K562 (cell line): ENCODE data around the gene TUBA1A. TPM values are rescaled to one million over a fixed set of nuclear protein-coding genes. Genes with fewer than 3 reads are reported as not detected.

Experiments used
- ATAC-seq: fragments of 200-7000 bp; cut with Tn5 transposase; 3 replicates; pipeline ENCODE4 v1.9.1; 2020; ENCODE audit warnings: moderate library complexity
- BruUV-seq: library from RNA; stranded (reverse); fragments of 400-500 nt; replicated peaks from 2 replicates; lab custom pipeline; 2021; lab: Mats Ljungman, UMichigan
- CTCF ChIA-PET: fragments of 300-600 bp; formaldehyde crosslinking; extraction: SDS; loops from one replicate; lab custom pipeline; 2021; ENCODE audit warnings: low intra/inter-chr PET ratio; lab: Yijun Ruan, JAX
- POLR2A ChIA-PET: fragments of 300-600, 350-650 bp; sonication (Branson Sonifier 250); formaldehyde crosslinking; extraction: SDS; loops from one replicate; lab custom pipeline; 2021; ENCODE audit warnings: antibody characterized with exemption, inconsistent platforms; lab: Yijun Ruan, JAX
- DNase-seq, 4 experiments: peaks; one replicate each; pipeline versions ENCODE4 v3.0.0 to v3.0.0-alpha.2; 2011 to 2018; ENCODE audit warnings: low spot score in 3 of 4, mixed read lengths in 3 of 4; ENCODE audit errors: extremely low read depth in 1 of 4
- FAIRE-seq: peaks from 2 replicates; lab custom pipeline; 2011; peaks lifted over from hg19 to GRCh38; lab: Jason Lieb, UNC
- H2AFZ ChIP-seq: 2 replicates; pipeline ENCODE4 v1.6.0; 2011; ENCODE audit warnings: low read depth, low read length, control low read depth, inconsistent platforms
- H3K27ac ChIP-seq: fragments of 200-600 bp; 3 replicates; pipeline ENCODE4 v1.8.0; 2011; ENCODE audit warnings: low read depth, mild to moderate bottlenecking, control low read depth, inconsistent platforms, low read length, moderate library complexity, mixed read lengths; ENCODE audit errors: extremely low read depth
- H3K27me3 ChIP-seq, 2 experiments: fragments of 300-600 bp in 1 of 2; 2 replicates in 1 of 2; 3 replicates in 1 of 2; pipeline versions ENCODE4 v1.6.0 to v1.8.0; 2011; ENCODE audit warnings: inconsistent platforms in 2 of 2, low read length in 2 of 2, mild to moderate bottlenecking in 1 of 2, mixed read lengths in 1 of 2, moderate library complexity in 1 of 2; ENCODE audit not compliant: control insufficient read depth in 2 of 2, insufficient read depth in 2 of 2
- H3K36me3 ChIP-seq: fragments of 300-600 bp; 3 replicates; pipeline ENCODE4 v1.8.0; 2011; ENCODE audit warnings: mild to moderate bottlenecking, low read length, inconsistent platforms; ENCODE audit not compliant: control insufficient read depth, insufficient read depth
- H3K4me1 ChIP-seq, 2 experiments: fragments of 200-600 bp in 1 of 2; replicated peaks in 1 of 2; 2 replicates in 1 of 2; 3 replicates in 1 of 2; pipeline versions ENCODE4 v1.5.1 to v1.8.0; 2011; ENCODE audit warnings: inconsistent platforms in 2 of 2, low read length in 2 of 2, mild to moderate bottlenecking in 1 of 2, mixed read lengths in 1 of 2, moderate library complexity in 1 of 2; ENCODE audit not compliant: control insufficient read depth in 2 of 2, insufficient read depth in 2 of 2
- H3K4me2 ChIP-seq: 2 replicates; pipeline ENCODE4 v1.6.1; 2011; ENCODE audit warnings: low read length, control low read depth, inconsistent platforms, mixed read lengths; ENCODE audit not compliant: insufficient read depth
- H3K4me3 ChIP-seq: fragments of 200-600 bp; sonication (generic), shearing (Covaris generic); 2 replicates; pipeline ENCODE4 v1.5.1; 2016; ENCODE audit warnings: control low read depth, inconsistent platforms
- H3K79me2 ChIP-seq: fragments of 200-600 bp; 3 replicates; pipeline ENCODE4 v1.8.0; 2011; ENCODE audit warnings: low read length, inconsistent platforms; ENCODE audit not compliant: control insufficient read depth, insufficient read depth
- H3K9ac ChIP-seq, 2 experiments: 2 replicates each; pipeline versions ENCODE4 v1.6.0 to v1.6.1; 2011; ENCODE audit warnings: low read depth in 2 of 2, low read length in 2 of 2, control low read depth in 1 of 2, inconsistent platforms in 1 of 2, mild to moderate bottlenecking in 1 of 2, mixed read lengths in 1 of 2; ENCODE audit not compliant: insufficient read depth in 1 of 2
- H3K9me1 ChIP-seq: one replicate; pipeline ENCODE4 v1.6.0; 2011; ENCODE audit warnings: inconsistent platforms, mild to moderate bottlenecking, low read length, moderate library complexity; ENCODE audit not compliant: control insufficient read depth, insufficient read depth
- H3K9me3 ChIP-seq: replicated peaks from 2 replicates; pipeline ENCODE4 v1.5.1; 2011; ENCODE audit warnings: low read depth, low read length, inconsistent platforms; ENCODE audit not compliant: control insufficient read depth, insufficient read depth
- H4K20me1 ChIP-seq: replicated peaks from 2 replicates; pipeline ENCODE4 v1.6.1; 2011; ENCODE audit warnings: low read length, inconsistent platforms, mixed read lengths; ENCODE audit not compliant: control insufficient read depth, insufficient read depth
- ARHGAP35 ChIP-seq: fragments of 450-650 bp; IDR thresholded peaks from 2 replicates; pipeline ENCODE4 v1.6.1; 2018; ENCODE audit not compliant: partially characterized antibody
- CREBBP ChIP-seq: IDR thresholded peaks from one replicate; pipeline ENCODE4 v1.6.1; 2012; ENCODE audit warnings: low read depth, mild to moderate bottlenecking, control low read depth, inconsistent platforms, low read length
- DDX20 ChIP-seq: fragments of 450-650 bp; IDR thresholded peaks from 2 replicates; pipeline ENCODE4 v1.6.1; 2016; ENCODE audit warnings: missing genetic modification characterization, low read depth, mild to moderate bottlenecking, missing compliant biosample characterization, moderate library complexity
- FOXJ3 ChIP-seq: sonication (generic); formaldehyde crosslinking; IDR thresholded peaks from 2 replicates; pipeline ENCODE4 v1.4.0; 2020; ENCODE audit warnings: mild to moderate bottlenecking, missing genetic modification reagents
- ID3 ChIP-seq, 2 experiments: fragments of 250-450 bp in 1 of 2; fragments of 450-650 bp in 1 of 2; sonication (Bioruptor Pico) in 1 of 2; IDR thresholded peaks; 2 replicates each; pipeline versions ENCODE4 v1.6.1 to v1.8.0; 2016 to 2021; ENCODE audit warnings: mild to moderate bottlenecking in 2 of 2, moderate library complexity in 2 of 2, missing compliant biosample characterization in 1 of 2, missing genetic modification characterization in 1 of 2
- JUN ChIP-seq, 2 experiments: sonication (generic) in 1 of 2; formaldehyde crosslinking in 1 of 2; IDR thresholded peaks; 2 replicates each; pipeline versions ENCODE4 v1.6.1 to v1.8.0; 2012 to 2022; ENCODE audit warnings: borderline replicate concordance in 2 of 2, mild to moderate bottlenecking in 2 of 2, improper control_type of control experiment in 1 of 2, low read depth in 1 of 2, low read length in 1 of 2, missing genetic modification reagents in 1 of 2
- KLF16 ChIP-seq: IDR thresholded peaks from 2 replicates; pipeline ENCODE4 v1.6.1; 2016; ENCODE audit warnings: antibody characterized with exemption
- NBN ChIP-seq: fragments of 450-650 bp; IDR thresholded peaks from 2 replicates; pipeline ENCODE4 v1.6.1; 2016; ENCODE audit warnings: low read depth, mild to moderate bottlenecking
- NRF1 ChIP-seq, 2 experiments: fragments of 450-650 bp; IDR thresholded peaks in 1 of 2; conservative IDR thresholded peaks in 1 of 2; 2 replicates each; pipeline ENCODE4 v1.6.1; 2014; ENCODE audit warnings: mild to moderate bottlenecking in 2 of 2
- RFX5 ChIP-seq: IDR thresholded peaks from 2 replicates; pipeline ENCODE4 v1.6.1; 2011; ENCODE audit warnings: low read depth, mild to moderate bottlenecking, improper control_type of control experiment, low read length
- SRSF9 ChIP-seq: fragments of 200-400 bp; formaldehyde crosslinking; IDR thresholded peaks from 2 replicates; pipeline ENCODE4 v1.6.1; 2017; ENCODE audit warnings: low read depth, low read length, borderline replicate concordance
- TAL1 ChIP-seq: fragments of 450-650 bp; IDR thresholded peaks from 2 replicates; pipeline ENCODE4 v1.6.1; 2016; ENCODE audit warnings: mild to moderate bottlenecking
- ZBTB5 ChIP-seq: fragments of 450-650 bp; IDR thresholded peaks from 2 replicates; pipeline ENCODE4 v1.6.1; 2017; ENCODE audit warnings: antibody characterized with exemption
- WGBS: fragments of 100-300 bp; shearing (Covaris generic); methylation state at CpG from one replicate; pipeline ENCODE4 v1.1.6; 2016; ENCODE audit warnings: low coverage, mixed read lengths; ENCODE audit not compliant: insufficient coverage; ENCODE audit errors: missing lambda C conversion rate; 5-methylcytosine and 5-hydroxymethylcytosine counted together
- in situ Hi-C: fragments of 300-500 bp; cut with MboI; formaldehyde crosslinking; loops from 4 replicates; pipeline ENCODE4 v1.15.0; 2018; ENCODE audit warnings: inconsistent platforms, mixed read lengths
- intact Hi-C: fragments of 100-400 bp; cut with micrococcal nuclease; formaldehyde crosslinking; loops from 2 replicates; pipeline ENCODE4 v1.14.2; 2022
- polyA plus RNA-seq, 8 experiments: library from polyadenylated mRNA; depleted of rRNA in 4 of 8; stranded (reverse) in 5 of 8; unstranded in 3 of 8; fragments of >200 nt; fragmentation: Nextera tagmentation in 2 of 8; fragmentation: Illumina TruSeq in 1 of 8; extraction: Ambion mirVana in 2 of 8; extraction: Trizol in 1 of 8; gene quantifications; 2 replicates each; pipeline versions ENCODE4 v1.2.1 to v1.2.3, GENCODE V29; 2011 to 2014; ENCODE audit warnings: inconsistent platforms in 1 of 8, missing spikeins in 1 of 8
- total RNA-seq, 7 experiments: library from RNA; depleted of rRNA in 6 of 7; stranded (reverse); fragments of >200 nt in 6 of 7; fragmentation: Illumina TruSeq in 2 of 7; extraction: Trizol in 2 of 7; gene quantifications; 2 replicates each; pipeline versions ENCODE4 v1.2.1 to v1.2.3, GENCODE V29; 2011 to 2021; ENCODE audit warnings: low replicate concordance in 1 of 7
- TF ChIP-seq, protein P1 (sequence below): fragments of 450-650 bp; IDR thresholded peaks from 2 replicates; pipeline ENCODE4 v1.6.1; 2016; ENCODE audit warnings: missing biosample characterization, missing genetic modification characterization

TUBA1A gene
- total and polyA plus RNA-seq, 9 of the 15 experiments (the other 6 are each of a cell fraction or from before 2014, with no cell fraction given), result 7.4 to 45.1 (median 11.9) TPM

DNA sequence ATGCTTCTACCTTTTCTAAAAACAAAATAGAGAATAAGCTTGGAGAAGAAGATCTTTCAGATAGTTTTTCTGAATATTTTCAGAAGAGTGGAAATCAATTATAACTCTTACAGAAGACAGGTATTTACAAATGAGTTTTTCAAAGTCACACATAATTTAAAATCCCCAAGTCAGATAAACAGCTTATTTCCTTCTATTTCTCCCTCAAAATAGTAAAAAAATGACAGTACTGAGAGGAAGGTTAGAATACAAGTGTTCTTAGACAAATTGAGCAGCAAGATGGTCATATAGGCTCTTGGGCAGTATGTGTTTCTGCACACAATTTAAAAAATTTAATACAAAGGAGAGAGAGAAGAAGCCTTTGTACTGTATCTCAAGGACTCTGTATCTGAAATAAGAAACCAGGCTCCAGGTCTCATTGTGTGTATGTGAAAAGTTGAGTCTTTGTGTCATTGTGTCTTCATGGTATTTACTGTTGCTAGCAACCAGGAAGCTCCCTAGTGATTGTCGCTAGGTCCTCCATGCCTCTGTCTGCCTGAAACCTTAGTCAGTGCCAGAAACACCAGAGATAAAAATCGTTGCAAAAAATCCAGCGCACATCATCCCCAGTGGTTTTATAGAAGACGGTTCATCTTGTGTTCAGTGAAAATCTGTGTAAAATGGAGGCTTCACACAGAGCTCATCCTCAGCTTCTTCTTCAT is 12.9 kb upstream of the TUBA1A start (continued):
- TF ChIP-seq FOXJ3 (peak; percentile 60; the same call in 1 of the 2 replicates), NBN (no peak; the same call in 1 of the 2 replicates), NRF1 (conservative IDR thresholded peaks at IDR 0.05 in 1 of 2, IDR thresholded peaks at IDR 0.05 in 1 of 2) (0 out of 4 replicates have a peak, but pooled peaks of 1 of the 2 experiments have one; percentile 3), KLF16 (no peak), SRSF9 (no peak)
- TF ChIP-seq, protein P1, sequence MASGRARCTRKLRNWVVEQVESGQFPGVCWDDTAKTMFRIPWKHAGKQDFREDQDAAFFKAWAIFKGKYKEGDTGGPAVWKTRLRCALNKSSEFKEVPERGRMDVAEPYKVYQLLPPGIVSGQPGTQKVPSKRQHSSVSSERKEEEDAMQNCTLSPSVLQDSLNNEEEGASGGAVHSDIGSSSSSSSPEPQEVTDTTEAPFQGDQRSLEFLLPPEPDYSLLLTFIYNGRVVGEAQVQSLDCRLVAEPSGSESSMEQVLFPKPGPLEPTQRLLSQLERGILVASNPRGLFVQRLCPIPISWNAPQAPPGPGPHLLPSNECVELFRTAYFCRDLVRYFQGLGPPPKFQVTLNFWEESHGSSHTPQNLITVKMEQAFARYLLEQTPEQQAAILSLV (tag), result no peak

GRCh38 chr12:49200919-49201594 is 12.2 kb upstream of the TUBA1A start:
- FAIRE-seq (peak; percentile 11), ATAC-seq (peak; percentile 74), DNase-seq (peak; percentile 59 to 70 (median 62))
- Histone ChIP-seq H3K27me3 (no peaks in the 10 kb centered on the region), H3K27ac (peak overlapping the region; percentile 20; the same call in 1 of the 3 replicates), H3K36me3 (no peaks in the 10 kb centered on the region), H3K9me1 (no peaks in the 10 kb centered on the region), H3K9ac (no peak overlapping the region), H3K4me3 (no peak overlapping the region), H3K79me2 (no peaks in the 10 kb centered on the region), H2AFZ (peak overlapping the region; percentile 73), H3K9me3 (no peaks in the 10 kb centered on the region), H3K4me1 (peaks cover 8 to 17% of the 10 kb centered on the region in 2 experiments; a peak in 3 of 5 replicates), H3K4me2 (no peak overlapping the region; the same call in 1 of the 2 replicates), H4K20me1 (no peaks in the 10 kb centered on the region)
- intact Hi-C loops, result no loop called here
- ChIA-PET POLR2A (interaction anchor here (1.3 to 1.5 kb wide), 3 partner anchors 13 to 70 kb away, joined by 4 to 7 read pairs (median 5); partner anchors contain the start of gene TUBA1B), CTCF (no interaction called here)
- BruUV-seq, result no TSS peak
- WGBS, result 4% methylated on average over 4 of the region's 4 CpGs
- in situ Hi-C loops, result no loop called here
- peak; percentile 7; the same call in 1 of the 2 replicates for TF ChIP-seq TAL1
- peak; percentile 85 for TF ChIP-seq JUN (IDR thresholded peaks at IDR 0.05; ENCODE audit: borderline replicate concordance, low read depth, low read length)
- TF ChIP-seq JUN (CRISPR knock-in tag; IDR thresholded peaks at IDR 0.05; ENCODE audit: borderline replicate concordance), result no peak
- TF ChIP-seq CREBBP, result no peak
- TF ChIP-seq ID3 (CRISPR knock-in tag; IDR thresholded peaks at IDR 0.05), result no peak
- TF ChIP-seq ID3 (tag; IDR thresholded peaks at IDR 0.05), result no peak
- no peak for TF ChIP-seq RFX5
- no peak for TF ChIP-seq DDX20 (tag)
- TF ChIP-seq ZBTB5, result no peak
- no peak for TF ChIP-seq ARHGAP35
